ES-I3 (cell line): ENCODE results near the gene ORMDL1.

ENCODE experiments used
- H3K36me3 ChIP-seq: 2 replicates; pipeline ENCODE4 v1.6.1; 2013; ENCODE audit warnings: mild to moderate bottlenecking, low read length, control low read depth, moderate library complexity; ENCODE audit not compliant: insufficient read depth
- H3K4me1 ChIP-seq: 2 replicates; pipeline ENCODE4 v1.6.1; 2013; ENCODE audit warnings: mild to moderate bottlenecking, control low read depth, low read length; ENCODE audit not compliant: insufficient read depth
- H3K9ac ChIP-seq: 2 replicates; pipeline ENCODE4 v1.6.1; 2013; ENCODE audit warnings: low read depth, mild to moderate bottlenecking, low read length, moderate library complexity
- H3K9me3 ChIP-seq: 2 replicates; pipeline ENCODE4 v1.6.1; 2013; ENCODE audit warnings: mild to moderate bottlenecking, low read length, moderate library complexity; ENCODE audit not compliant: control insufficient read depth, insufficient read depth

Gene ORMDL1

GRCh38 chr2:189751080-189751658, 33.0 kb downstream of the ORMDL1 start:
- Histone ChIP-seq H3K9ac (no peak overlapping the region), H3K4me1 (no peaks in the 10 kb centered on the region), H3K36me3 (0 out of 2 replicates have a peak, but pooled peaks cover 3% of the 10 kb centered on the region), H3K9me3 (no peaks in the 10 kb centered on the region)

GRCh38 chr2:189729430-189729829, 54.7 kb downstream of the ORMDL1 start:
- H3K36me3 ChIP-seq = no peaks in the 10 kb centered on the region
- no peak overlapping the region for H3K9ac ChIP-seq
- no peaks in the 10 kb centered on the region for H3K4me1 ChIP-seq
- H3K9me3 ChIP-seq = no peaks in the 10 kb centered on the region

GRCh38 chr2:189726849-189727248, 57.3 kb downstream of the ORMDL1 start:
- H3K9me3 ChIP-seq = no peaks in the 10 kb centered on the region
- H3K4me1 ChIP-seq = no peaks in the 10 kb centered on the region
- H3K9ac ChIP-seq = no peak overlapping the region

GRCh38 chr2:189726271-189726670, 57.9 kb downstream of the ORMDL1 start:
- no peaks in the 10 kb centered on the region for H3K9me3 ChIP-seq
- no peaks in the 10 kb centered on the region for H3K4me1 ChIP-seq
- no peak overlapping the region for H3K9ac ChIP-seq
- no peaks in the 10 kb centered on the region for H3K36me3 ChIP-seq

More at GRCh38 chr2:189726849-189727248, 57.3 kb downstream of the ORMDL1 start:
- no peaks in the 10 kb centered on the region for H3K36me3 ChIP-seq

- H3K9ac ChIP-seq = no peak overlapping the region
- no peaks in the 10 kb centered on the region for H3K36me3 ChIP-seq
- no peaks in the 10 kb centered on the region for H3K4me1 ChIP-seq
- H3K9me3 ChIP-seq = no peaks in the 10 kb centered on the region
Observed at GRCh38 chr2:189723192-189723591, 60.9 kb downstream of the ORMDL1 start.
